ACHN (cell line): Measurements from ENCODE around the gene TEPSIN.

Source experiments
- DNase-seq: peaks from one replicate; pipeline ENCODE4 v3.0.0-alpha.2; 2015
- in situ Hi-C: cut with HindIII; loops from 2 replicates; pipeline ENCODE4 v1.10.0; 2017; ENCODE audit warnings: low sequenced_read_pairs, low pct_ligation_motif_present, low pct_unique_long_range_greater_than_20kb

The TEPSIN gene

GRCh38 chr17:81179861-81180260, 59.0 kb downstream of the TEPSIN start:
- in situ Hi-C loops = no loop called here

GRCh38 chr17:81179220-81179619, 59.6 kb downstream of the TEPSIN start:
- in situ Hi-C loops = no loop called here
- no peak for DNase-seq

More at GRCh38 chr17:81179861-81180260, 59.0 kb downstream of the TEPSIN start:
- no peak for DNase-seq
